ENCODE results near the gene RUNX3.

DNA sequence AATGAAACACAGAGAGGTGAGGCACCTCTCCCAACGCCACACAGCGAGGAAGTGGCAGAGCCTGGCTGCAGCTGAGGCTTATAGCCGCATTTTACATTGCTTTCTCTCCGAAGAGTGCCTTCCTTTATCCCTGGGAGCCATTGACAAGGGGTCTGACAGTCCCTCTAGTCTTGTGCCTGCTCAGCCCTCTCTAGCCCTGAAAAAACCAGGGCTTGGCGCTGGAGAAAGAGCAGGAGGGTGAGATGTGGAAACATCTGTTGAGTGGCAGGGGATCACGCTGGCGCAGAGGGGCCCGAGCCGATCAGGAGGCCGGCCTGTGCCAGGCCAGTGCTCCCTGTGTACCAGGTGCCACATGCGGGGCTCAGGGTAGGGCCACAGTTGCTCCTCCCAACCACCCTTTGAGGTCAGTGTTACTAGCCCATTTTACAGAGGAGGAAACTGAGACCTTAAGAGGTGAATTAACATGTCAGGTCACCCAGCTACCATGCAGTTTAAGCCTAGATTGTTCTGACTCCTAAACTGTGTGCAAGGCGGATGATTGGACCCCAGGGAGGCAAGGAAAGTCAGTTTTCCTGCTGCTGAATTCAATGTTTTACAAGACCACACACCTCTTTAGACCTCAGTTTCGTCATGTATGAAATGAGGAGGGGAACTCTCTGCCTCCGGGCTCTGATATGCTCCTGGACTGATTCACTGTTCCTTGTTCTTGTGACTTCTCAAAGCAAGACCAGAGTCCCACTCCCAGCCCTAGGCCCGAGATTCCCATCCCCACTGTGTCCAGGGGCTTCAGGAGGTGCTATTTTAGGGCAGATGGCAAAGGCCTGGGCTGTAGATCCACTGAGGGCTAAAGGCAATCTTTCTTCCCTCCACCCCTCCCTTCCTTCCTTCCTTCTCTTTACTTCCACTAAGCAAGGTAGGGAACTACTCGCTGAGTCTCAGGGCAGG, 28.0 kb upstream of the RUNX3 start:
- TF ChIP-seq CTCF (IDR thresholded peaks at IDR 0.05) = no peak
- no peak for TF ChIP-seq EP300 (IDR thresholded peaks at IDR 0.05)
- TF ChIP-seq POLR2A (IDR thresholded peaks at IDR 0.05) = no peak
